PC-9 (cell line): ENCODE measurements around the gene INTS3. TPM values are rescaled to one million over a fixed set of nuclear protein-coding genes. Genes with fewer than 3 reads are reported as not detected.
A peak's percentile ranks its signal among the peaks of the same experiment; 100 is the strongest.

Experiments
- BruUV-seq: library from RNA; stranded (reverse); fragments of 400-500 nt; replicated peaks from 2 replicates; lab custom pipeline; 2021; lab: Mats Ljungman, UMichigan
- CTCF ChIA-PET: fragments of 300-600 bp; sonication (Branson Sonifier 250); formaldehyde crosslinking; loops from one replicate; lab custom pipeline; 2022; ENCODE audit warnings: antibody characterized with exemption; lab: Charles Lee
- POLR2A ChIA-PET: fragments of 300-600 bp; sonication (Branson Sonifier 250); formaldehyde crosslinking; loops from one replicate; lab custom pipeline; 2022; ENCODE audit warnings: antibody characterized with exemption; ENCODE audit not compliant: unreplicated experiment; lab: Charles Lee
- DNase-seq, 2 experiments: peaks; one replicate each; pipeline versions ENCODE4 v3.0.0 to v3.0.0-alpha.2; 2015 to 2022; ENCODE audit warnings: mixed read lengths in 1 of 2
- H2AFZ ChIP-seq: fragments of 200-600 bp; sonication (generic); 2 replicates; pipeline ENCODE4 v1.8.1; 2017; ENCODE audit warnings: antibody characterized with exemption
- H3F3A ChIP-seq: fragments of 200-600 bp; sonication (generic); 2 replicates; pipeline ENCODE4 v1.8.1; 2017; ENCODE audit warnings: antibody characterized with exemption, mild to moderate bottlenecking, low read depth; ENCODE audit not compliant: insufficient read depth
- H3K27ac ChIP-seq: fragments of 200-600 bp; sonication (generic); 2 replicates; pipeline ENCODE4 v1.6.1; 2016; ENCODE audit warnings: mixed run types
- H3K27me3 ChIP-seq: fragments of 200-600 bp; sonication (generic); 2 replicates; pipeline ENCODE4 v1.6.1; 2016; ENCODE audit warnings: low read depth, mixed run types; ENCODE audit not compliant: insufficient read depth
- H3K36me3 ChIP-seq: fragments of 200-600 bp; sonication (generic); 2 replicates; pipeline ENCODE4 v1.6.1; 2016; ENCODE audit warnings: low read depth, mixed run types
- H3K4me1 ChIP-seq: fragments of 200-600 bp; sonication (generic); replicated peaks from 2 replicates; pipeline ENCODE4 v1.6.1; 2016; ENCODE audit warnings: mixed run types; ENCODE audit not compliant: insufficient read depth
- H3K4me2 ChIP-seq: fragments of 200-600 bp; sonication (generic); 2 replicates; pipeline ENCODE4 v1.6.1; 2017; ENCODE audit warnings: mixed run types
- H3K4me3 ChIP-seq: fragments of 200-600 bp; sonication (generic); 2 replicates; pipeline ENCODE4 v1.6.1; 2016; ENCODE audit warnings: mixed run types
- H3K79me2 ChIP-seq: fragments of 200-600 bp; sonication (generic); 2 replicates; pipeline ENCODE4 v1.6.1; 2017; ENCODE audit warnings: low read depth, mixed run types
- H3K9me2 ChIP-seq: fragments of 200-600 bp; sonication (generic); 2 replicates; pipeline ENCODE4 v1.8.1; 2017; ENCODE audit warnings: mild to moderate bottlenecking; ENCODE audit not compliant: insufficient read depth
- H3K9me3 ChIP-seq: fragments of 200-600 bp; sonication (generic); 2 replicates; pipeline ENCODE4 v1.8.1; 2016; ENCODE audit warnings: low read depth; ENCODE audit not compliant: insufficient read depth
- H4K20me1 ChIP-seq: fragments of 200-600 bp; sonication (generic); 2 replicates; pipeline ENCODE4 v1.8.1; 2017; ENCODE audit not compliant: insufficient read depth
- CTCF ChIP-seq: fragments of 200-600 bp; sonication (generic); conservative IDR thresholded peaks from 2 replicates; pipeline ENCODE4 v1.6.1; 2017; ENCODE audit warnings: mixed run types, antibody characterized with exemption, mild to moderate bottlenecking, moderate library complexity
- EZH2 ChIP-seq: fragments of 200-600 bp; sonication (generic); IDR thresholded peaks from 2 replicates; pipeline ENCODE4 v1.8.0; 2017; ENCODE audit warnings: antibody characterized with exemption, low read depth
- intact Hi-C: fragments of 100-400 bp; cut with micrococcal nuclease; formaldehyde crosslinking; loops from one replicate; pipeline ENCODE4 v1.10.0; 2022; ENCODE audit not compliant: unreplicated experiment
- total RNA-seq: library from RNA; stranded (reverse); gene quantifications from 2 replicates; pipeline ENCODE4 v1.2.3, GENCODE V29; 2021

The INTS3 gene
- total RNA-seq, 1 experiment from 2014 or later, result 91.7 TPM

- no peak overlapping the region for H3K4me2 ChIP-seq
- ChIA-PET POLR2A (no interaction called here), CTCF (interaction anchor here (0.6 kb wide), 1 partner anchor 25 kb away, joined by 4 read pairs; no protein-coding TSS in a partner anchor)
Measured at GRCh38 chr1:153683854-153684253, 44.0 kb upstream of the INTS3 start.

DNA sequence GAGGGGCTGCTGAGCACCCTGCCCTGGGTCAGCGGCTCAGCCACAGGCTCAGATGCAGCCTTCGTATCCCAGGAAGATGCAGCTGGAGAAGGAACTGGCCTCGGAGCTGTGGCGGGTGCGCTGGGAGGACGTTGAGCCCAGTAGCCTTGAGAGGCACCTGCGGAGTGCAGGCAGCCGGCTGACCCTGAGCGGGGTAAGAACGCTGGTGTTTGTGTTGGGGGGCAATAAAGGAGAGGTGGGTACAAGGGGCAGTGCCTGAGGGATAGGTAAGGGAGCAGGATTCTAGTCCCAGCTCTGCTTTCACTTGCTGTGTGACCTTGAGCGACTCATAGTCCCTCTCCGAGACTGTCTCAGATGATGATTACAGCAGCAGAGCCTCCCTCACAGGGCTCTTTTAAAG, 43.0 kb upstream of the INTS3 start:
- Histone ChIP-seq H2AFZ (no peak overlapping the region), H3K27me3 (no peaks in the 10 kb centered on the region), H3K79me2 (no peaks in the 10 kb centered on the region), H3K9me2 (no peaks in the 10 kb centered on the region), H4K20me1 (no peaks in the 10 kb centered on the region), H3F3A (no peaks in the 10 kb centered on the region), H3K4me2 (no peak overlapping the region), H3K9me3 (no peaks in the 10 kb centered on the region), H3K27ac (no peak overlapping the region), H3K4me3 (no peak overlapping the region), H3K36me3 (no peaks in the 10 kb centered on the region), H3K4me1 (no peaks in the 10 kb centered on the region)
- no peak for DNase-seq
- intact Hi-C loops, result no loop called here
- CTCF ChIA-PET, result no interaction called here
- BruUV-seq, result no TSS peak
- TF ChIP-seq EZH2 (no peak), CTCF (no peak)
- POLR2A ChIA-PET, result interaction anchor here (0.6 kb wide), 1 partner anchor 120 kb away, joined by 4 read pairs; no protein-coding TSS in a partner anchor

More at GRCh38 chr1:153683854-153684253, 44.0 kb upstream of the INTS3 start:
- BruUV-seq, result no TSS peak
- Histone ChIP-seq H3K36me3 (no peaks in the 10 kb centered on the region), H3K4me1 (no peaks in the 10 kb centered on the region), H3K79me2 (no peaks in the 10 kb centered on the region), H3K4me3 (no peak overlapping the region), H3F3A (no peaks in the 10 kb centered on the region), H3K27ac (no peak overlapping the region), H3K9me3 (no peaks in the 10 kb centered on the region), H3K9me2 (no peaks in the 10 kb centered on the region), H3K27me3 (peaks cover 1% of the 10 kb centered on the region; the same call in 1 of the 2 replicates), H2AFZ (no peak overlapping the region), H4K20me1 (no peaks in the 10 kb centered on the region)
- peak in 1 of 2 experiments; percentile 50 for DNase-seq
- TF ChIP-seq CTCF (no peak), EZH2 (no peak)
- intact Hi-C loops, result no loop called here

GRCh38 chr1:153685544-153686340, 42.1 kb upstream of the INTS3 start:
- TF ChIP-seq EZH2 (no peak), CTCF (no peak)
- H3F3A ChIP-seq, result no peaks in the 10 kb centered on the region
- no peak overlapping the region for H3K27ac ChIP-seq
- no peak overlapping the region for H3K4me3 ChIP-seq
- no peaks in the 10 kb centered on the region for H3K9me3 ChIP-seq
- POLR2A ChIA-PET, result interaction anchor here (0.6 kb wide), 1 partner anchor 119 kb away, joined by 4 read pairs; no protein-coding TSS in a partner anchor
- BruUV-seq, result no TSS peak
- H3K79me2 ChIP-seq, result no peaks in the 10 kb centered on the region
- no peaks in the 10 kb centered on the region for H3K27me3 ChIP-seq
- no peak overlapping the region for H2AFZ ChIP-seq
- no peaks in the 10 kb centered on the region for H3K36me3 ChIP-seq
- DNase-seq, result no peak
- no peaks in the 10 kb centered on the region for H3K9me2 ChIP-seq
- intact Hi-C loops, result no loop called here
- no peaks in the 10 kb centered on the region for H3K4me1 ChIP-seq
- CTCF ChIA-PET, result no interaction called here
- no peak overlapping the region for H3K4me2 ChIP-seq
- no peaks in the 10 kb centered on the region for H4K20me1 ChIP-seq
